Measurements from ENCODE around the gene HPD. TPM values are rescaled to one million over a fixed set of nuclear protein-coding genes. Genes with fewer than 3 reads are reported as not detected.

Gene HPD
- total RNA-seq, 1 donor from 2014 or later = not detected

GRCh38 chr12:121819212-121819949 lies 39.3 kb downstream of the HPD start:
- Mint-ChIP-seq H3K4me1 (ENCODE audit: low read depth) (no peaks in the 10 kb centered on the region), H3K4me3 (no peak overlapping the region), H3K9me3 (no peaks in the 10 kb centered on the region), H3K27me3 (ENCODE audit: insufficient read depth) (no peaks in the 10 kb centered on the region), H3K36me3 (ENCODE audit: low read depth) (peaks cover 35% of the 10 kb centered on the region), H3K27ac (no peak overlapping the region)
- intact Hi-C loops (cut with micrococcal nuclease) = no loop called here
- DNase-seq (ENCODE audit: low spot score) = no peak

GRCh38 chr12:121817648-121818043 lies 41.0 kb downstream of the HPD start:
- Mint-ChIP-seq H3K36me3 (ENCODE audit: low read depth) (peaks cover 29% of the 10 kb centered on the region), H3K27ac (no peak overlapping the region), H3K9me3 (no peaks in the 10 kb centered on the region), H3K27me3 (ENCODE audit: insufficient read depth) (no peaks in the 10 kb centered on the region), H3K4me1 (ENCODE audit: low read depth) (peaks cover 13% of the 10 kb centered on the region), H3K4me3 (no peak overlapping the region)
- intact Hi-C loops (cut with micrococcal nuclease) = no loop called here
- DNase-seq (ENCODE audit: low spot score) = no peak

GRCh38 chr12:121816925-121817647 lies 41.6 kb downstream of the HPD start:
- intact Hi-C loops (cut with micrococcal nuclease) = no loop called here
- no peak overlapping the region for H3K4me3 Mint-ChIP-seq
- peaks cover 33% of the 10 kb centered on the region for H3K36me3 Mint-ChIP-seq (ENCODE audit: low read depth)
- H3K27me3 Mint-ChIP-seq (ENCODE audit: insufficient read depth) = no peaks in the 10 kb centered on the region
- no peak overlapping the region for H3K27ac Mint-ChIP-seq
- no peak for DNase-seq (ENCODE audit: low spot score)
- peaks cover 16% of the 10 kb centered on the region for H3K4me1 Mint-ChIP-seq (ENCODE audit: low read depth)
- no peaks in the 10 kb centered on the region for H3K9me3 Mint-ChIP-seq

GRCh38 chr12:121815263-121815662 lies 43.4 kb downstream of the HPD start:
- H3K36me3 Mint-ChIP-seq (ENCODE audit: low read depth) = peaks cover 31% of the 10 kb centered on the region
- DNase-seq (ENCODE audit: low spot score) = no peak
- no peak overlapping the region for H3K4me3 Mint-ChIP-seq
- intact Hi-C loops (cut with micrococcal nuclease) = no loop called here
- no peaks in the 10 kb centered on the region for H3K9me3 Mint-ChIP-seq
- no peaks in the 10 kb centered on the region for H3K27me3 Mint-ChIP-seq (ENCODE audit: insufficient read depth)
- H3K4me1 Mint-ChIP-seq (ENCODE audit: low read depth) = peaks cover 27% of the 10 kb centered on the region
- no peak overlapping the region for H3K27ac Mint-ChIP-seq

- Mint-ChIP-seq H3K36me3 (ENCODE audit: low read depth) (peaks cover 33% of the 10 kb centered on the region), H3K9me3 (no peaks in the 10 kb centered on the region), H3K4me3 (no peak overlapping the region), H3K27me3 (ENCODE audit: insufficient read depth) (no peaks in the 10 kb centered on the region), H3K27ac (no peak overlapping the region), H3K4me1 (ENCODE audit: low read depth) (peaks cover 28% of the 10 kb centered on the region)
- intact Hi-C loops (cut with micrococcal nuclease) = no loop called here
- DNase-seq (ENCODE audit: low spot score) = no peak
Measured at GRCh38 chr12:121814429-121815119, 44.1 kb downstream of the HPD start.

GRCh38 chr12:121813951-121814350 lies 44.7 kb downstream of the HPD start:
- no peak overlapping the region for H3K27ac Mint-ChIP-seq
- peaks cover 34% of the 10 kb centered on the region for H3K36me3 Mint-ChIP-seq (ENCODE audit: low read depth)
- intact Hi-C loops (cut with micrococcal nuclease) = no loop called here
- peaks cover 32% of the 10 kb centered on the region for H3K4me1 Mint-ChIP-seq (ENCODE audit: low read depth)
- H3K4me3 Mint-ChIP-seq = peak overlapping the region; percentile 65
- DNase-seq (ENCODE audit: low spot score) = no peak
- H3K9me3 Mint-ChIP-seq = no peaks in the 10 kb centered on the region
- no peaks in the 10 kb centered on the region for H3K27me3 Mint-ChIP-seq (ENCODE audit: insufficient read depth)

- Mint-ChIP-seq H3K4me3 (peak overlapping the region; percentile 85), H3K9me3 (no peaks in the 10 kb centered on the region), H3K27ac (peak overlapping the region; percentile 37), H3K36me3 (ENCODE audit: low read depth) (peaks cover 34% of the 10 kb centered on the region), H3K4me1 (ENCODE audit: low read depth) (peaks cover 32% of the 10 kb centered on the region), H3K27me3 (ENCODE audit: insufficient read depth) (no peaks in the 10 kb centered on the region)
- no peak for DNase-seq (ENCODE audit: low spot score)
- intact Hi-C loops (cut with micrococcal nuclease) = loop anchor here (1.0 kb wide), 5 partner anchors 14 to 116 kb away; no protein-coding TSS in a partner anchor
Measured at GRCh38 chr12:121812921-121813896, 45.5 kb downstream of the HPD start.

GRCh38 chr12:121812320-121812871 lies 46.3 kb downstream of the HPD start:
- peaks cover 32% of the 10 kb centered on the region for H3K4me1 Mint-ChIP-seq (ENCODE audit: low read depth)
- H3K9me3 Mint-ChIP-seq = no peaks in the 10 kb centered on the region
- H3K27ac Mint-ChIP-seq = no peak overlapping the region
- peak; percentile 24 for DNase-seq (ENCODE audit: low spot score)
- H3K4me3 Mint-ChIP-seq = peak overlapping the region; percentile 85
- H3K36me3 Mint-ChIP-seq (ENCODE audit: low read depth) = peaks cover 28% of the 10 kb centered on the region
- intact Hi-C loops (cut with micrococcal nuclease) = loop anchor here (1.0 kb wide), 5 partner anchors 13 to 115 kb away; no protein-coding TSS in a partner anchor
- no peaks in the 10 kb centered on the region for H3K27me3 Mint-ChIP-seq (ENCODE audit: insufficient read depth)

GRCh38 chr12:121811434-121812319 lies 47.0 kb downstream of the HPD start:
- Mint-ChIP-seq H3K4me3 (peak overlapping the region; percentile 85), H3K4me1 (ENCODE audit: low read depth) (peaks cover 35% of the 10 kb centered on the region), H3K36me3 (ENCODE audit: low read depth) (peaks cover 27% of the 10 kb centered on the region), H3K9me3 (no peaks in the 10 kb centered on the region), H3K27me3 (ENCODE audit: insufficient read depth) (no peaks in the 10 kb centered on the region), H3K27ac (peak overlapping the region; percentile 40)
- peak; percentile 67 for DNase-seq (ENCODE audit: low spot score)
- intact Hi-C loops (cut with micrococcal nuclease) = loop anchor here (1.0 kb wide), 6 partner anchors 8 to 114 kb away; no protein-coding TSS in a partner anchor

- Mint-ChIP-seq H3K4me1 (ENCODE audit: low read depth) (peaks cover 42% of the 10 kb centered on the region), H3K27ac (peak overlapping the region; percentile 81), H3K27me3 (ENCODE audit: insufficient read depth) (no peaks in the 10 kb centered on the region), H3K4me3 (peak overlapping the region; percentile 80), H3K36me3 (ENCODE audit: low read depth) (peaks cover 28% of the 10 kb centered on the region), H3K9me3 (no peaks in the 10 kb centered on the region)
- intact Hi-C loops (cut with micrococcal nuclease) = loop anchor here (1.0 kb wide), 1 partner anchor 8 kb away; no protein-coding TSS in a partner anchor
- DNase-seq (ENCODE audit: low spot score) = no peak
Measured at GRCh38 chr12:121810833-121811433, 47.7 kb downstream of the HPD start.

Measured in activated T-helper 1 cell treated with anti-CD3 and anti-CD28 coated beads, Interleukin-12 subunit alpha, Interleukin-12 subunit beta, Interleukin-2, Interleukin-4 antibody, amounts not matched to agents 30 ng/mL and 10 ng/mL and 1 ng/mL, durations not matched to agents 14 hours and 24 hours and 36 hours (primary cell).